OCI-LY7 (cell line): ENCODE data around the gene GRAMD1B.

Experiments
- CTCF ChIP-seq: fragments of 200-600 bp; sonication (generic); conservative IDR thresholded peaks from 2 replicates; pipeline ENCODE4 v1.5.1; 2014; ENCODE audit warnings: mild to moderate bottlenecking, antibody characterized with exemption, low read length, moderate library complexity, mixed read lengths
- EZH2phosphoT487 ChIP-seq: fragments of 200-600 bp; sonication (generic); IDR thresholded peaks from 2 replicates; pipeline ENCODE4 v1.6.1; 2018; ENCODE audit warnings: low read depth, borderline replicate concordance, mild to moderate bottlenecking, mixed run types, antibody characterized with exemption, low read length, moderate library complexity, mixed read lengths

- TF ChIP-seq CTCF (no peak), EZH2phosphoT487 (no peak)
These were observed 13.5 kb upstream of the GRAMD1B start for GRCh38 chr11:123416566-123416965.
